ENCODE measurements around the gene TMEM164.

TMEM164 gene

GRCh38 chrX:110136136-110136535, 133.2 kb downstream of the TMEM164 start:
- no peaks in the 10 kb centered on the region for H3K36me3 ChIP-seq (ENCODE audit: insufficient read depth)
- TF ChIP-seq CTCF (conservative IDR thresholded peaks at IDR 0.05; ENCODE audit: low read depth, low read length) = no peak
- no peaks in the 10 kb centered on the region for H3K27me3 ChIP-seq (ENCODE audit: insufficient read depth, low read depth)

GRCh38 chrX:110138557-110138956, 135.6 kb downstream of the TMEM164 start:
- Histone ChIP-seq H2AFZ (ENCODE audit: low read depth) (no peak overlapping the region), H3K4me2 (no peak overlapping the region)
- no peak for TF ChIP-seq CTCF (conservative IDR thresholded peaks at IDR 0.05; ENCODE audit: low read depth, low read length)

More at GRCh38 chrX:110136136-110136535, 133.2 kb downstream of the TMEM164 start:
- no peaks in the 10 kb centered on the region for H3K79me2 ChIP-seq (ENCODE audit: insufficient read depth, low read depth)
- no peaks in the 10 kb centered on the region for H4K20me1 ChIP-seq (ENCODE audit: insufficient read depth)
- H3K27ac ChIP-seq = no peak overlapping the region
- no peak overlapping the region for H3K4me3 ChIP-seq (IDR thresholded peaks at IDR 0.05; ENCODE audit: insufficient read depth, low read depth, low read length)
- H3K4me2 ChIP-seq = no peak overlapping the region
- H2AFZ ChIP-seq (ENCODE audit: low read depth) = no peak overlapping the region
- H3K9ac ChIP-seq = no peak overlapping the region
- H3K4me1 ChIP-seq (ENCODE audit: low read depth, poor library complexity, severe bottlenecking) = no peaks in the 10 kb centered on the region

GRCh38 chrX:110139172-110139571, 136.3 kb downstream of the TMEM164 start:
- H3K36me3 ChIP-seq (ENCODE audit: insufficient read depth) = no peaks in the 10 kb centered on the region
- no peak for TF ChIP-seq CTCF (conservative IDR thresholded peaks at IDR 0.05; ENCODE audit: low read depth, low read length)
- H3K4me3 ChIP-seq (IDR thresholded peaks at IDR 0.05; ENCODE audit: insufficient read depth, low read depth, low read length) = no peak overlapping the region
- no peaks in the 10 kb centered on the region for H3K79me2 ChIP-seq (ENCODE audit: insufficient read depth, low read depth)
- no peaks in the 10 kb centered on the region for H4K20me1 ChIP-seq (ENCODE audit: insufficient read depth)
- no peak overlapping the region for H2AFZ ChIP-seq (ENCODE audit: low read depth)
- no peak overlapping the region for H3K9ac ChIP-seq
- H3K27me3 ChIP-seq (ENCODE audit: insufficient read depth, low read depth) = no peaks in the 10 kb centered on the region
- H3K27ac ChIP-seq = no peak overlapping the region
- H3K4me2 ChIP-seq = no peak overlapping the region
- no peaks in the 10 kb centered on the region for H3K4me1 ChIP-seq (ENCODE audit: low read depth, poor library complexity, severe bottlenecking)

More at GRCh38 chrX:110138557-110138956, 135.6 kb downstream of the TMEM164 start:
- Histone ChIP-seq H3K4me3 (IDR thresholded peaks at IDR 0.05; ENCODE audit: insufficient read depth, low read depth, low read length) (no peak overlapping the region), H3K27me3 (ENCODE audit: insufficient read depth, low read depth) (no peaks in the 10 kb centered on the region), H3K79me2 (ENCODE audit: insufficient read depth, low read depth) (no peaks in the 10 kb centered on the region), H3K27ac (no peak overlapping the region), H3K36me3 (ENCODE audit: insufficient read depth) (no peaks in the 10 kb centered on the region), H3K4me1 (ENCODE audit: low read depth, poor library complexity, severe bottlenecking) (no peaks in the 10 kb centered on the region), H3K9ac (no peak overlapping the region), H4K20me1 (ENCODE audit: insufficient read depth) (no peaks in the 10 kb centered on the region)

- H3K4me3 ChIP-seq (IDR thresholded peaks at IDR 0.05; ENCODE audit: insufficient read depth, low read depth, low read length) = no peak overlapping the region
- no peak for TF ChIP-seq CTCF (conservative IDR thresholded peaks at IDR 0.05; ENCODE audit: low read depth, low read length)
- no peak overlapping the region for H3K9ac ChIP-seq
- peaks cover 16% of the 10 kb centered on the region for H3K4me1 ChIP-seq (ENCODE audit: low read depth, poor library complexity, severe bottlenecking)
- H3K36me3 ChIP-seq (ENCODE audit: insufficient read depth) = no peaks in the 10 kb centered on the region
- no peaks in the 10 kb centered on the region for H3K79me2 ChIP-seq (ENCODE audit: insufficient read depth, low read depth)
- no peaks in the 10 kb centered on the region for H3K27me3 ChIP-seq (ENCODE audit: insufficient read depth, low read depth)
- H2AFZ ChIP-seq (ENCODE audit: low read depth) = no peak overlapping the region
- H3K4me2 ChIP-seq = no peak overlapping the region
- H4K20me1 ChIP-seq (ENCODE audit: insufficient read depth) = no peaks in the 10 kb centered on the region
- no peak overlapping the region for H3K27ac ChIP-seq
Measured at GRCh38 chrX:110142096-110142495, 139.2 kb downstream of the TMEM164 start.

Data from KMS-11 (cell line).